Measurements from ENCODE around the gene THAP11.

Gene THAP11

GRCh38 chr16:67869653-67870052 lies 27.5 kb downstream of the THAP11 start:
- H3K36me3 ChIP-seq: peaks cover 32 to 67% (median 62%) of the 10 kb centered on the region in 3 donors
- peaks cover 0 to 24% (median 18%) of the 10 kb centered on the region in 4 donors for H3K4me1 ChIP-seq
- DNase-seq: no peak
- TF ChIP-seq, protein P1, sequence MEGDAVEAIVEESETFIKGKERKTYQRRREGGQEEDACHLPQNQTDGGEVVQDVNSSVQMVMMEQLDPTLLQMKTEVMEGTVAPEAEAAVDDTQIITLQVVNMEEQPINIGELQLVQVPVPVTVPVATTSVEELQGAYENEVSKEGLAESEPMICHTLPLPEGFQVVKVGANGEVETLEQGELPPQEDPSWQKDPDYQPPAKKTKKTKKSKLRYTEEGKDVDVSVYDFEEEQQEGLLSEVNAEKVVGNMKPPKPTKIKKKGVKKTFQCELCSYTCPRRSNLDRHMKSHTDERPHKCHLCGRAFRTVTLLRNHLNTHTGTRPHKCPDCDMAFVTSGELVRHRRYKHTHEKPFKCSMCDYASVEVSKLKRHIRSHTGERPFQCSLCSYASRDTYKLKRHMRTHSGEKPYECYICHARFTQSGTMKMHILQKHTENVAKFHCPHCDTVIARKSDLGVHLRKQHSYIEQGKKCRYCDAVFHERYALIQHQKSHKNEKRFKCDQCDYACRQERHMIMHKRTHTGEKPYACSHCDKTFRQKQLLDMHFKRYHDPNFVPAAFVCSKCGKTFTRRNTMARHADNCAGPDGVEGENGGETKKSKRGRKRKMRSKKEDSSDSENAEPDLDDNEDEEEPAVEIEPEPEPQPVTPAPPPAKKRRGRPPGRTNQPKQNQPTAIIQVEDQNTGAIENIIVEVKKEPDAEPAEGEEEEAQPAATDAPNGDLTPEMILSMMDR (IDR thresholded peaks at IDR 0.05): no peak
- no peaks in the 10 kb centered on the region for H3K27me3 ChIP-seq
- intact Hi-C loops (cut with DNase I; ENCODE audit: low total_unique reads): no loop called here
- H3K9me3 ChIP-seq: no peaks in the 10 kb centered on the region
- H3K4me3 ChIP-seq: no peak overlapping the region
- no peak overlapping the region for H3K27ac ChIP-seq

GRCh38 chr16:67871256-67871655 lies 29.1 kb downstream of the THAP11 start:
- TF ChIP-seq, protein P1 (IDR thresholded peaks at IDR 0.05): no peak
- no peaks in the 10 kb centered on the region for H3K27me3 ChIP-seq
- H3K27ac ChIP-seq: peak overlapping the region in 1 of 2 donors; percentile 90
- H3K9me3 ChIP-seq: no peaks in the 10 kb centered on the region
- intact Hi-C loops (cut with DNase I; ENCODE audit: low total_unique reads): no loop called here
- no peak for DNase-seq
- H3K4me3 ChIP-seq: no peak overlapping the region
- peaks cover 29 to 58% (median 56%) of the 10 kb centered on the region in 3 donors for H3K36me3 ChIP-seq
- H3K4me1 ChIP-seq: peaks cover 0 to 35% (median 28%) of the 10 kb centered on the region in 4 donors

- peak overlapping the region; percentile 90 to 94 for H3K27ac ChIP-seq
- TF ChIP-seq, protein P1 (IDR thresholded peaks at IDR 0.05): no peak
- intact Hi-C loops (cut with DNase I; ENCODE audit: low total_unique reads): no loop called here
Observed at GRCh38 chr16:67872131-67872630, 30.1 kb downstream of the THAP11 start.

GRCh38 chr16:67872631-67873434 lies 30.7 kb downstream of the THAP11 start, which contains the start of gene EDC4:
Gene EDC4 (plus strand): TSS chr16:67873052. CDS start chr16:67873262, 210 bp downstream.
- TF ChIP-seq, protein P1 (IDR thresholded peaks at IDR 0.05): no peak
- H3K4me3 ChIP-seq: peak within 1 kb of the TSS; percentile 96 to 99
- intact Hi-C loops (cut with DNase I; ENCODE audit: low total_unique reads): no loop called here
- DNase-seq: peak; percentile 82 to 93
- peaks cover 32 to 60% (median 56%) of the 10 kb centered on the region in 3 donors for H3K36me3 ChIP-seq
- peaks cover 0 to 39% (median 28%) of the 10 kb centered on the region in 4 donors for H3K4me1 ChIP-seq
- no peaks in the 10 kb centered on the region for H3K9me3 ChIP-seq
- H3K27ac ChIP-seq: peak within 1 kb of the TSS; percentile 90 to 94
- no peaks in the 10 kb centered on the region for H3K27me3 ChIP-seq

More at GRCh38 chr16:67872131-67872630, 30.1 kb downstream of the THAP11 start:
- Histone ChIP-seq H3K4me1 (peaks cover 0 to 39% (median 28%) of the 10 kb centered on the region in 4 donors), H3K4me3 (peak overlapping the region; percentile 96 to 99), H3K9me3 (no peaks in the 10 kb centered on the region), H3K36me3 (peaks cover 30 to 58% (median 56%) of the 10 kb centered on the region in 3 donors), H3K27me3 (no peaks in the 10 kb centered on the region)
- DNase-seq: no peak

GRCh38 chr16:67873435-67874370 lies 31.6 kb downstream of the THAP11 start:
- Histone ChIP-seq H3K36me3 (peaks cover 36 to 60% (median 56%) of the 10 kb centered on the region in 3 donors), H3K27ac (peak overlapping the region; percentile 90 to 94), H3K4me1 (peaks cover 0 to 39% (median 28%) of the 10 kb centered on the region in 4 donors), H3K9me3 (no peaks in the 10 kb centered on the region), H3K27me3 (no peaks in the 10 kb centered on the region), H3K4me3 (peak overlapping the region; percentile 96 to 99)
- TF ChIP-seq, protein P1 (IDR thresholded peaks at IDR 0.05): no peak
- intact Hi-C loops (cut with DNase I; ENCODE audit: low total_unique reads): no loop called here
- no peak for DNase-seq
